Left ventricle myocardium inferior (tissue), 1 donor: ENCODE results near the gene TANC1. TPM values are rescaled to one million over a fixed set of nuclear protein-coding genes. Genes with fewer than 3 reads are reported as not detected.

Experiments
- DNase-seq: peaks from one replicate; pipeline ENCODE4 v3.0.0-alpha.2; 2020
- H3K27ac ChIP-seq: fragments of 200-600 bp; replicated peaks from 2 replicates; pipeline ENCODE4 v1.8.0; 2021
- H3K27me3 ChIP-seq: fragments of 200-600 bp; 2 replicates; pipeline ENCODE4 v1.8.0; 2021; ENCODE audit warnings: low read depth
- H3K36me3 ChIP-seq: fragments of 200-600 bp; 2 replicates; pipeline ENCODE4 v1.8.0; 2021
- H3K4me1 ChIP-seq: fragments of 200-600 bp; 2 replicates; pipeline ENCODE4 v1.8.0; 2021
- H3K4me3 ChIP-seq: fragments of 200-600 bp; 2 replicates; pipeline ENCODE4 v1.8.0; 2021; ENCODE audit warnings: mild to moderate bottlenecking, moderate library complexity
- H3K9me3 ChIP-seq: fragments of 200-600 bp; replicated peaks from 2 replicates; pipeline ENCODE4 v1.8.0; 2021
- intact Hi-C: fragments of 100-400 bp; cut with micrococcal nuclease; formaldehyde crosslinking; loops from one replicate; pipeline ENCODE4 v1.11.0; 2022
- total RNA-seq: library from RNA; stranded (reverse); fragmentation: NEBNext Ultra II Directional; extraction: Animal tissue kit (Norgen Biotek cat#: 25700); gene quantifications from one replicate; pipeline ENCODE4 v1.2.1, GENCODE V29; 2021
- TF ChIP-seq, protein P1 (sequence below): fragments of 200-600 bp; IDR thresholded peaks from 2 replicates; pipeline ENCODE4 v1.8.0; 2021; ENCODE audit warnings: antibody characterized with exemption, mild to moderate bottlenecking, borderline replicate concordance
- donor health status: DM: no; HTN: yes; CAD: no; lungs with severe emphysema.

Gene TANC1
- total RNA-seq, 1 donor from 2014 or later: 59.7 TPM

DNA sequence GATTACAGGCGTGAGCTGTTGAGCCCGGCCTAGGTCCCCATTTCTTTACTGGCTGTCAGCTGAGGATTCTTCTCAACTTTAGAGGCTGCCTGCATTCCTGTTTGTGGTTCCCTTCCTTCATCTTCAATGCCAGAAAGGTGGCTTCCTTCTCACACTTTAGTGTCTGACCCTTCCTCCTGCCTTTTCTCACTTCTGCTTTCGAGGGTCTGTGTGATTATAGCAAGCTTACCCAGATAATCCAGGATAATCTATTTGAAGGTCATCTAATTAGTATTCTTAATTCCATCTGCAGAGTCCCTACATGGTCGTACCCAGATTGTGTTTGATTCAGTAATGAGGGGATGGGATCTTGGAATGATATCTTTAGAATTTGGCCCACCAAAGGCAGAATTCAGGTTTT, 157.4 kb downstream of the TANC1 start:
- Histone ChIP-seq H3K9me3 (no peaks in the 10 kb centered on the region), H3K36me3 (no peaks in the 10 kb centered on the region), H3K4me3 (no peak overlapping the region), H3K4me1 (peaks cover 94% of the 10 kb centered on the region), H3K27me3 (no peaks in the 10 kb centered on the region), H3K27ac (peak overlapping the region; percentile 84)
- TF ChIP-seq, protein P1, sequence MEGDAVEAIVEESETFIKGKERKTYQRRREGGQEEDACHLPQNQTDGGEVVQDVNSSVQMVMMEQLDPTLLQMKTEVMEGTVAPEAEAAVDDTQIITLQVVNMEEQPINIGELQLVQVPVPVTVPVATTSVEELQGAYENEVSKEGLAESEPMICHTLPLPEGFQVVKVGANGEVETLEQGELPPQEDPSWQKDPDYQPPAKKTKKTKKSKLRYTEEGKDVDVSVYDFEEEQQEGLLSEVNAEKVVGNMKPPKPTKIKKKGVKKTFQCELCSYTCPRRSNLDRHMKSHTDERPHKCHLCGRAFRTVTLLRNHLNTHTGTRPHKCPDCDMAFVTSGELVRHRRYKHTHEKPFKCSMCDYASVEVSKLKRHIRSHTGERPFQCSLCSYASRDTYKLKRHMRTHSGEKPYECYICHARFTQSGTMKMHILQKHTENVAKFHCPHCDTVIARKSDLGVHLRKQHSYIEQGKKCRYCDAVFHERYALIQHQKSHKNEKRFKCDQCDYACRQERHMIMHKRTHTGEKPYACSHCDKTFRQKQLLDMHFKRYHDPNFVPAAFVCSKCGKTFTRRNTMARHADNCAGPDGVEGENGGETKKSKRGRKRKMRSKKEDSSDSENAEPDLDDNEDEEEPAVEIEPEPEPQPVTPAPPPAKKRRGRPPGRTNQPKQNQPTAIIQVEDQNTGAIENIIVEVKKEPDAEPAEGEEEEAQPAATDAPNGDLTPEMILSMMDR: no peak
- intact Hi-C loops: no loop called here
- no peak for DNase-seq

DNA sequence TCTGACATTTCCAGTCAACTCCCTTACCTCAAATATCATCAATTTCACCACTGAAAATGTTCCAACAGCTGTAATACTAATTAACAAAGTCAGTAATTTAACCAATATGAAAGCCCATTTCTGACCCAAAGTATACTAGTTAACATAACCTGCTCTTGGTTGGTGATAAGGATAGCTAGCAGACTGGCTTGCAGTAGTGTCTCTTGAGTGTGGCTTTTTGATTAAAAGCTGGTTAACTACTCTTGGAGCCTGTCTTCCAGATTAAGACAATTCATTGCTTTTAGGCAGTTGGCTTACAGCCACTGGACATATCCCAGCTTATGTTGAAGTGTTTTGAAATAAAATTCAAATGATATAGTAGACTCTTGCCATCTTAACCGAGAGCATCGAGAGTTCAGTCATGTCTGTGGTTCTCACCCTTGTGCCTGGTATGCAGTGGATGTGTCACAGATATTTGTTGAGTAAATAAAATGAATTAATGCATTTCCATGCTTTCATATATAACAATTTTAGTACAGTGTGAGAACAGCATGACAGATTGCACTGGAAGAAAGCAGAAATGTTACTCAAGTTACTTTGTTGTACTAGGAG, 158.1 kb downstream of the TANC1 start:
- peaks cover 94% of the 10 kb centered on the region for H3K4me1 ChIP-seq
- intact Hi-C loops: no loop called here
- no peaks in the 10 kb centered on the region for H3K36me3 ChIP-seq
- no peak for DNase-seq
- H3K27me3 ChIP-seq: no peaks in the 10 kb centered on the region
- H3K9me3 ChIP-seq: no peaks in the 10 kb centered on the region
- peak overlapping the region; percentile 84 for H3K27ac ChIP-seq
- no peak overlapping the region for H3K4me3 ChIP-seq
- TF ChIP-seq, protein P1: no peak

DNA sequence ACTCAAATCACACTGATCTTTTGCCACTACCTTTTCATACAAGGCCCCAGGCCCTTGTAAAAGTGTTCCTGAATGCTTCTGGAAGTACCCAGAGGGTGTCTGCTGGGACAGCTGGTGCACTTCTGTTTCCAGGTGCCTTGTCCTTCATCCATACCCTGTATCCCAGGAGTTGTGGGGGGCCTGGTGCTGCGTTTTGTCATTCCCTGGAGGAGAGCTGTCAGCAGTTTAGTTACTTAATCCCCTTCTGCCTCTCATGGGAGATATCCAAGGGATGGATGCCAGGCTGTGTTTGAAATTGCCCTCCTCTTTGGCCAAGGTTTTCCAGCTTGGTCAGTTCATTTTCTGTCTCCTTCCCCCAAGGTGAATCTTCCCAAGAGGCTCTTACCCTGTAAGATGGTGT, 159.8 kb downstream of the TANC1 start:
- peak; percentile 64 for DNase-seq
- Histone ChIP-seq H3K27me3 (no peaks in the 10 kb centered on the region), H3K36me3 (no peaks in the 10 kb centered on the region), H3K4me3 (no peak overlapping the region), H3K27ac (peak overlapping the region; percentile 84), H3K4me1 (peaks cover 94% of the 10 kb centered on the region), H3K9me3 (no peaks in the 10 kb centered on the region)
- intact Hi-C loops: no loop called here
- TF ChIP-seq, protein P1: no peak

DNA sequence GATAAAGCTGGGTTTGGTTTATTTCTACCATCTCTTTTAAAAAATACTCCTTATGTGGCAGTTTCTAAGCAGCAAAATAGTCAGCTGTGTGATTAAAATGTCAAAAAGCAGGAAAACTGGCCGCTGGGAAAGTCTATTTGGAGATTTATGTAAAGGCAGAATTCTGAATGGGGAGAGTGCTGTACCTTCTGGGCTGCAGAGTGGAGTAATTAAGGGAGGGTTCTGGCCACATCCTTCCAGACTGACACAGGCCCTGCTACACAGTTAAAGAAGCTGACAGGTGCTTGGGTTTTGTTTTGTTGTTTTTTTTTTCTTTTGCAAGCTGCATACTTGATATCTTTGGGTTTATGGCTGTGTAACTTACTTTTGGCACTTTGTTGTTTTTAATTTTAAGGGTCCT, 160.8 kb downstream of the TANC1 start:
- intact Hi-C loops: no loop called here
- Histone ChIP-seq H3K9me3 (no peaks in the 10 kb centered on the region), H3K4me3 (no peak overlapping the region), H3K36me3 (no peaks in the 10 kb centered on the region), H3K27ac (peak overlapping the region; percentile 84), H3K27me3 (no peaks in the 10 kb centered on the region), H3K4me1 (peaks cover 94% of the 10 kb centered on the region)
- TF ChIP-seq, protein P1: no peak
- no peak for DNase-seq

DNA sequence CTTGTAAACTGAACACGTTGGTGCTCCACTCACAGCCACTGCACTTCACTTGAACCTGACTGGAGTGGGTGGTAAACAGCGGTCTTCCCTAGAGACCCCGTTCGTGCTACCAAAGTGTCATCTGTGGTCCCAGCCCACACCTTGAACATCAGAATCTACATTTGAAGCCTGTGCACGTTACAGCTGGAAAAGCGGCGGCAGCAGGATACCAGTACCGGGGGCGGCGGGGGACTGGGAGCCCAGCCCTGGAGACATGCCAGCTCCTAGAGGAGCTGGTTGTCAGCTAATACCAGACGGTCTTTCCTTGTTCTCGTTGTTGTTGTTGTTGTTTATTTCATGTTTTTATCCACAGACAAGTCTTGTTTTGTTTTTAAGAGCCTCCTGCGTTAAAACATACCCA, 161.4 kb downstream of the TANC1 start:
- no peaks in the 10 kb centered on the region for H3K27me3 ChIP-seq
- TF ChIP-seq, protein P1: no peak
- intact Hi-C loops: no loop called here
- DNase-seq: peak; percentile 57
- H3K4me3 ChIP-seq: peak overlapping the region; percentile 3
- H3K36me3 ChIP-seq: no peaks in the 10 kb centered on the region
- H3K4me1 ChIP-seq: peaks cover 94% of the 10 kb centered on the region
- H3K9me3 ChIP-seq: no peaks in the 10 kb centered on the region
- peak overlapping the region; percentile 84 for H3K27ac ChIP-seq
